HG03139 (cell line): ENCODE results near the gene TNIK.
A peak's percentile ranks its signal among the peaks of the same experiment; 100 is the strongest.

Experiments used
- ATAC-seq: cut with Tn5 transposase; IDR thresholded peaks from one replicate; pipeline ENCODE4 v1.9.1; 2021; ENCODE audit not compliant: unreplicated experiment

TNIK gene

GRCh38 chr3:171177056-171177455 lies 283.1 kb downstream of the TNIK start:
- no peak for ATAC-seq

GRCh38 chr3:171176244-171176933 lies 283.8 kb downstream of the TNIK start:
- no peak for ATAC-seq

- no peak for ATAC-seq
Measured at GRCh38 chr3:171175741-171176234, 284.4 kb downstream of the TNIK start.

- no peak for ATAC-seq
Measured at GRCh38 chr3:171173736-171174135, 286.5 kb downstream of the TNIK start.

- ATAC-seq = no peak
Measured at GRCh38 chr3:171172070-171172469, 288.1 kb downstream of the TNIK start.

- no peak for ATAC-seq
Measured at GRCh38 chr3:171169866-171170265, 290.3 kb downstream of the TNIK start.

GRCh38 chr3:171169443-171169842 lies 290.8 kb downstream of the TNIK start:
- ATAC-seq = no peak

- no peak for ATAC-seq
Measured at GRCh38 chr3:171168551-171168950, 291.7 kb downstream of the TNIK start.

- ATAC-seq = no peak
Measured at GRCh38 chr3:171168086-171168485, 292.1 kb downstream of the TNIK start.

- peak; percentile 30 for ATAC-seq
Measured at GRCh38 chr3:171165983-171166382, 294.2 kb downstream of the TNIK start.

GRCh38 chr3:171165499-171165921 lies 294.7 kb downstream of the TNIK start:
- peak; percentile 38 for ATAC-seq

- no peak for ATAC-seq
Measured at GRCh38 chr3:171164067-171164465, 296.1 kb downstream of the TNIK start.

- ATAC-seq = no peak
Measured at GRCh38 chr3:171163101-171164066, 296.8 kb downstream of the TNIK start.

- ATAC-seq = no peak
Measured at GRCh38 chr3:171160325-171160724, 299.9 kb downstream of the TNIK start.

GRCh38 chr3:171159822-171160157 lies 300.4 kb downstream of the TNIK start:
- no peak for ATAC-seq

- no peak for ATAC-seq
Measured at GRCh38 chr3:171159024-171159821, 301.0 kb downstream of the TNIK start.

- no peak for ATAC-seq
Measured at GRCh38 chr3:171157980-171158379, 302.2 kb downstream of the TNIK start.

- ATAC-seq = no peak
Measured at GRCh38 chr3:171157286-171157685, 302.9 kb downstream of the TNIK start.

- ATAC-seq = no peak
Measured at GRCh38 chr3:171156401-171157010, 303.7 kb downstream of the TNIK start.

- ATAC-seq = no peak
Measured at GRCh38 chr3:171155122-171155700, 305.0 kb downstream of the TNIK start.
